HUDEP-2 (cell line): ENCODE data around the gene MS4A15.

Experiments
- DNase-seq, 76 experiments: peaks; one replicate each; lab custom pipeline; 2025; ENCODE audit not compliant: unreplicated experiment in 76 of 76; lab: John Stamatoyannopoulos, UW

MS4A15 gene

GRCh38 chr11:60775420-60775961 lies 18.8 kb downstream of the MS4A15 start:
- peak in 71 of 76 experiments; percentile 18 to 85 (median 60) for DNase-seq

GRCh38 chr11:60776167-60776566 lies 19.5 kb downstream of the MS4A15 start:
- no peak for DNase-seq

GRCh38 chr11:60777106-60777505 lies 20.4 kb downstream of the MS4A15 start:
- DNase-seq, result no peak

GRCh38 chr11:60777572-60777971 lies 20.9 kb downstream of the MS4A15 start:
- no peak for DNase-seq

DNA sequence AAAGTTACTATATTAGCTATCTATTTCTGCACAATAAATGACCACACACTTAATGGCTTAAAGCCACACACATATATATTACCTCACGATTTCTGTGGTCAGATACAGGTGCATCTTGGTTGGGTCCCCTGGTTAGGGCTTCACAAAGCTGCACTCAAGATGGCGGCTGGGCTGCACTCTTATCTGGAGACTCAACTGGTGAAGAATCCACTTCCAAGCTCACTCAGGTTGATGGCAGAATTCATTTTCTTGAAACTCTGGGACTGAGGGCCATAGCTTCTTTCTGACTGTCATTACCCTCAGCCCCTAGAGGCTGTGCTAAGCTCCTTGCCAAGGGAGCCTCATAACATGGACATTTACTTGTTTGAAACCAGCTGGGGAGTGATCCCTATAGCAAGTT lies 23.4 kb downstream of the MS4A15 start:
- no peak for DNase-seq

DNA sequence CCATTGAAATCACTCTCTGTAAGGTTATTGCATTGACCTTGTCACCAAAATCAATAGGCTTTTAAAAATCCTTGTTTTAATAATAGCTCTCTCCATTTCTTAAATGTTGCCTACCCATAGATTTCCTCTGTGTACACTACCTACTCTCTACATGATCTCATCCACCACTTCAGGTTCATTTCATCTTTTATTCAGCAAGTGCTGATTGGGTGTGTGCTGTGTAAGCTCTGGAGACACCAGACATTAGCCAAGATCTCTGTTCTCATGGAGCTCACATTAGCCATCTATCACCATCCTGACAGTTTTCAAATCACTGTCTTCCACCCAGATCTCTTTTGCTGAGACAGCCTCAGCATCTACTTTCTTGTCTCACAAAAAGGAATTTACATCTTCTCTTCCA lies 24.1 kb downstream of the MS4A15 start:
- DNase-seq, result no peak

DNA sequence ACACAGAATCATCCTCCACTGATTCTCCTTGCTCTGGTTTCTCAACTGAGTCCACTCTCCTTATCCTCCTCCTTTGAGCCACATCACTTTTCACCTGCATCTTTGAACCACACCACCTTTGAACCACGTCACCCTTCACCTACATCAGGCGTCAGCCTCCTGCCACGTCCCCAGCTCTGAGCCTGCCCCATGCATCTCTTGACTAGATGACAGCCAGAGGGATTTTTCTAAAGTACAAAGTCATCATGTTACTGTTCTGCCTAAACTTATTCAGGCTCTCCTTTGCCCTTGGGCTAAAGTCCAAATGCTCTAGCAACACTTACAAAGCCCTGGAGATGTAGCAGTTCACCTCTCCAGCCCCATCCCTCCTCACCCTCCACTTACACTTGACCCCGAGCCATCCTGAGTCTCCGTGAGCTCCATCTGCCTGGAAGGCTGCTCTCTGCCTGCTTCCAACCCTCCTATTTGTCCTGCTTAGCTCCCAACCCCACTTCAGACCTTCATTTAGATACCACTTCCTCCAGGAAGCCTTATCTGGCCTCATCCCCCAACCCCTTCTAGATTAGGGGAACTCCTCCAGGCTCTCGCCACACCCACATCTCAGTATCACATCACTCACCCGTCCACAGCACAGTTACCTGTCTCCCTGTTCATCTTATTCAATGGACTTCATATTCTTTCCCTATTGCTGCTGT lies 24.8 kb downstream of the MS4A15 start:
- no peak for DNase-seq

DNA sequence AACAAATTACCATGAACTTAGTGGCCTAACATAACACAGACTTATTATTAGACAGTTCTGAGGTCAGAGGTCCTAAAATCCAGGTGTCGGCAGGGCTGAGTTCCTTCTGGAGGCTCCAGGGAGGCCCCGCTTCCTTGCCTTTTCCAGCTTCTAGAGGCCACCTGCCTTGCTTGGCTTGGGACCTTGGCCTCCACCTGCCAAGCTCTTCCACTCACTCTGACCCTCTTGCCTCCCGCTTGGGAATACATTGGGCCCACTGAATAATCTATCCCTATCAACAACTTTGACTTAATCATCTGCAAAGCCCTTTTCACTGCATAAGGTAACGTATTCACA lies 25.3 kb downstream of the MS4A15 start:
- DNase-seq, result no peak

DNA sequence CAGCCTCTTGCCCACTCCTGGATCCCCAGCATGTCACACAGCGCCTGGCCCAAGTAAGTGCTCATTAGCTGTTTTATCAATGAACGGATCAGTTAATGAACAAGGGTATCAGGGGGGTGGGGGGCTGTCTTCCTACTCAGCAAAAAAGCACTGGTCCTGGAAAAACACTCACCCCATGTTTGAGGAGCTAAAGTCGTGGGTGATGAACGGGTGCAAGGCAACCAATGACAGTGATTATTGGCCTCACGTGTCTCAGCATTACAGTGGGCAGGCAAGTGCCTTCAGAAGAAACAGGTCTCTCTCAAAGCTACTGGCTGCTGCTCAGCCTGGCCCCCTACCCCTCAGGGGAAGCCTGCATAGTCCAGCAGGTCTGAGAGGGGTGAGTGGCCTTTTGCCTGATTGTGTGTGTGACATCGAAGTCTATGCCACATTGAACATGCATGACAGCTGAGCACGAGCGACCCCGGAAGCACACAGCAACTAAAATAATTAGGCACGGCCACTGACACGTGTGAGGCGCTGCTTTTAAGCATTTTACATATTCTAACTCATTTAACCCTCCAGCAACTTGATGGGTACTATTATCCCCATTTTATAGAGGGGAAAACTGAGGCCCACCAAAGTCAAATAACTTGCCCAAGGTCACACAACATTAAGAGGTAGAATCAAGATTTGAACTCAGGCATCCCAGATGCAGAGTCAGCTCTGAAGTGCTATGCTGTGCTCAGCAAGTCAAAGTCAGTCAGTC lies 25.9 kb downstream of the MS4A15 start:
- no peak for DNase-seq

DNA sequence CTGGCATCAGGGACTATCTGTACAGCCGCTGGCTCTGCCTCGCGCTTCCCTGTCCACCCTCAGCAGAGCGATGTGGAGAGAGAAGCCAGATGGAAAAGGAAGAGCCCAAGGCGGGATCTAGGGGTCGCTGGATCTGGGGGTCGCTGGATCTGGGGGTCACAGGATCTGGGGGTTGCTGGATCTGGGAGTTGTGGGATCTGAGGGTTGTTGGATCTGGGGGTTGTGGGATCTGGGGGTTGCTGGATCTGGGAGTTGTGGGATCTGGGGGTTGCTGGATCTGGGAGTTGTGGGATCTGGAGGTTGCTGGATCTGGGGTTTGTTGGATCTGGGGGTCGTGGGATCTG lies 26.4 kb downstream of the MS4A15 start:
- no peak for DNase-seq

- no peak for DNase-seq
Observed at GRCh38 chr11:60783911-60784310, 27.2 kb downstream of the MS4A15 start.

GRCh38 chr11:60785136-60785535 lies 28.5 kb downstream of the MS4A15 start, which contains the start of gene MS4A10:
MS4A10 (plus strand) TSS chr11:60785333; CDS start chr11:60790336, 5,003 bp downstream.
- DNase-seq, result no peak

GRCh38 chr11:60785806-60786361 lies 29.2 kb downstream of the MS4A15 start:
- DNase-seq, result no peak

DNA sequence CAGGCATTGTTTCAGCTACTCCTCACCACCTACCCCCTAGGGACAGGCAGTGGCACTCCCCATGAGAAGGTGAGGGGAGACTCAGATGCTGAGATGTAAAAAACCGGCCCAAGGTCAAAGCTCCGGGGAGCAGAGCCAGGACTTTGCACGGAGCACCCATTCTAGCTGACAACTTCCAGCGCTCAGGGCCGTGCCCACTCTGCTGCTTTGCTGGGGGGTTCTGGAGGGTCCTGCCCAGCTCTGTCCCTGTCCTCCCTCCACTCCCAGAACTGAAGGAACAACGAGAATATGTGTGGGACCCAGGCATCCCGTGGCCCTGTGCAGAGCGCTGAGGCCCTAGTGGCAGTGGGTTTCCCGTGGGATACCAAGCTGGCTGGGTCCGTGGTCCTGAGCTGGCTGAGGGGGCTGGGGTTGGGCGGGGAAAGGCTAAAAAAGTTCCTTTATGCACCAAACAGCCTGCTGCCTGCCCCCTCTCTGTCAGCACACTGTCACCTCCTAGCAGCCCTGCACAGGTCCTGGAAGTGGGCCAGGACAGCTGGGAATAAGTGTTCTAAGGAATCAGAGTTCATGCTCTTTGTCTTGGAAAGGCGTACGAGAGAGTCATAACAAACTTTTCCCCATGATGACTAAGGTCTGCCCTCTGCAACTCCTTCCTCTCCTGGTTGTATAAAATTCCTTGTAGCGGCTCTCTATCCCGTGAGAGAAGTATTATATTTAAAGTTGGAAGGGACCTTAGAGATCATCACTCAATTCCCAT lies 30.3 kb downstream of the MS4A15 start:
- DNase-seq, result no peak

DNA sequence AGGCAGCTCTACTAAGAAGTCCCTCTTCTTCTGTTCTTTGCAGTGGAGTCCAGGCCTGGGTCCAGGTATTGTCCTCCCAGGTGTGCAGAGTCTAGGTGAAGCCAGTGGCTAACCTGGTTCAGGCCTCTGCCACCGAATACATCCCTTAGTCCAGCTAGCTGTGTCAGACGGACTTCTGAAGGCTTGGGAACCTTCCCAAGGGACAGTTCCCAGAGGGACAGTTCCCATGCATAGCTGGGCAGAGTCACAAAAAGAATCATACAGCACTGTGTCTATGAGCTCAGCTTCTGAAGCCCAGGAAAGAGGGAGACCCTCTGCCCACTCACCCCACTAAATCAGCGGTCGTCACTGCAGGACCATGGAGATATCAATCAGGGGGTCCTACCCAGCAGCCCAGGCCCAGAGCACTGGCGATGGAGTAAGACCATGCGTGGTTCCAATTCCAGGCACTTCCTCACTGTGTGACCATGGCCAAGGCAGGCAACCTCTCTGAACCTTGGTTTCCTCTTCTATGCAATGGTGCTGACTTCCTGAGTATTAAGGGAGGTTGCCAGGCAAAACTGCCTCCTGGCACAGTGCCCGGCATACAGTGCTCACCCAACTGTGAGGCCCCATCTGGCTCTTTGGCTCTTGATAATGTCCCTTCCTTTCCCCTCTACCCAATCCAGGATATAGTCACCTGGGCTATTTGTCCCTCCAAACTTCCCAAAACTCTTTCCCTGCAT lies 31.9 kb downstream of the MS4A15 start:
- peak in 20 of 76 experiments; percentile 2 to 39 (median 12) for DNase-seq

DNA sequence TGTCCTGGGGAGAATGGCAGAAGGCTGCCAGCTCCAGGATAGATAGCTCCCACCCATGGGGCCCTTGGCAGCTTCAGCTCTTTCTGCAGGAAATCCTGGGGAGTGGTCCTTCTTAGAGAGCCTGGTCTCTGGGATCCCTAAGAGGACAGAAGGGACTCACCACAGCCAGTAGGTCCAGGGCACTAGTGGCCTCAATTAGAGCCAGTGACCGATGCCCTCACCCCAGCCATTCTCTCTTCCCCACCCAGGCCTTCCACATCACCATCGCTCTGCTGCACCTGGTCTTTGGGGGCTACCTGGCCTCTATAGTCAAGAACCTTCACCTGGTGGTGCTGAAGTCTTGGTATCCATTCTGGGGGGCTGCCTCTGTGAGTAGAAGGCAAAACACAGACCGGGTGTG lies 34.1 kb downstream of the MS4A15 start:
- no peak for DNase-seq

- DNase-seq, result no peak
Observed at GRCh38 chr11:60791153-60791933, 34.7 kb downstream of the MS4A15 start.

DNA sequence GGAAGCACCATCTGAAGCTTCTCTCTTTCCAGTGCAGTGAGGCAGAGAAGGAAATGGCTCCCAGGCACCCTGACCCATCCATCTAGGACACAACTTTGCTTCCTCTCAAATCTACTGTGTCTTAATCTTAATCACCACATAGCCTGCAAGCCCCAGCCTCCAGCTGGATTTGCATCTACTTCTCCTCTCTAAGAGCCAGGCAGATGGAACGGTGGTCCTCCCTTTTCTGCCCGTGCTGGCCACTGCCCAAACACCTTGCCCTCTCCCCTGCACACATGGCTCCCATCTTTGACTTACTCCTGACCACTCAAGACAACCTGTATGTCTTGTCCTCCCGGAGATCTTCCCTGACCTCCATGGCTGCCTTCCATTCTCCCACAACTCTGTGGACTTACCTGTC lies 35.9 kb downstream of the MS4A15 start:
- no peak for DNase-seq

DNA sequence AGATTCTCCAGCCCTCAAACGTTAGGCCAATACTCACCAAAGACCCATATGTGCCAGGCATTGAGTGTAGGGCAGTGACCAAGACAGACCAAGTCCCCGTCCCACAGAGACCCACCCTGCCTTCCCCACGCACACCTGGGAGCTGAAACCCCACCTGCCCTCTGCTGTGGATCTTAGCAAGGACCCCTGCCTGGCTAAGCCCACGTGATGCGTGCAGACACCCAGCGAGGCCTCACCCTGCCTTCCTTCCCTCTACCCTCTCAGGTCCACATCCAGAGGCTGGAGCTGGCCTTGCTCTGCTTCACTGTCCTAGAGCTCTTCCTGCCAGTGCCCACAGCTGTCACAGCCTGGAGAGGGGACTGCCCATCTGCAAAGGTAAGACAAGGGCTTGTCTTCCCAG lies 38.6 kb downstream of the MS4A15 start:
- DNase-seq, result no peak
